GM19240 (cell line): ENCODE results near the gene LRRD1.
"Not testable (repeated sequence)": the region's sequence is repeated elsewhere in the genome, so short reads cannot be mapped to it uniquely, and the experiment has no call there.

ENCODE experiments used
- DNase-seq: peaks from one replicate; pipeline ENCODE4 v3.0.0; 2011; ENCODE audit warnings: low spot score; ENCODE audit not compliant: insufficient read length

The LRRD1 gene

GRCh38 chr7:92142791-92143190 is 36.2 kb downstream of the LRRD1 start:
- DNase-seq: not testable (repeated sequence)

GRCh38 chr7:92141161-92141560 is 37.8 kb downstream of the LRRD1 start:
- no peak for DNase-seq

- no peak for DNase-seq
Observed at GRCh38 chr7:92137557-92137956, 41.4 kb downstream of the LRRD1 start.

GRCh38 chr7:92135052-92135889 is 43.7 kb downstream of the LRRD1 start:
- DNase-seq: no peak

GRCh38 chr7:92134271-92135051 is 44.5 kb downstream of the LRRD1 start, which contains the start of gene CYP51A1:
CYP51A1 (minus strand) TSS chr7:92134477; CDS start chr7:92134364, 113 bp downstream.
- DNase-seq: peak; percentile 86

GRCh38 chr7:92133737-92134270 is 45.1 kb downstream of the LRRD1 start:
- DNase-seq: no peak

GRCh38 chr7:92133133-92133736 is 45.7 kb downstream of the LRRD1 start:
- DNase-seq: no peak

GRCh38 chr7:92131764-92132330 is 47.1 kb downstream of the LRRD1 start:
- DNase-seq: no peak

- no peak for DNase-seq
Observed at GRCh38 chr7:92131093-92131492, 47.8 kb downstream of the LRRD1 start.

GRCh38 chr7:92121681-92122080 is 57.3 kb downstream of the LRRD1 start:
- DNase-seq: no peak

GRCh38 chr7:92119213-92119759 is 59.7 kb downstream of the LRRD1 start:
- no peak for DNase-seq

- DNase-seq: no peak
Observed at GRCh38 chr7:92116949-92117348, 62.0 kb downstream of the LRRD1 start.

GRCh38 chr7:92115821-92116220 is 63.1 kb downstream of the LRRD1 start:
- DNase-seq: no peak

- DNase-seq: no peak
Observed at GRCh38 chr7:92110857-92111256, 68.1 kb downstream of the LRRD1 start.

- no peak for DNase-seq
Observed at GRCh38 chr7:92108821-92109220, 70.1 kb downstream of the LRRD1 start.

- not testable (repeated sequence) for DNase-seq
Observed at GRCh38 chr7:92102862-92103261, 76.1 kb downstream of the LRRD1 start.

GRCh38 chr7:92100534-92100933 is 78.4 kb downstream of the LRRD1 start:
- no peak for DNase-seq

- DNase-seq: no peak
Observed at GRCh38 chr7:92095380-92095779, 83.6 kb downstream of the LRRD1 start.
